Liver (tissue), 9 donors: ENCODE results near the gene SFXN3. TPM values are rescaled to one million over a fixed set of nuclear protein-coding genes. Genes with fewer than 3 reads are reported as not detected.

Experiments
- DNase-seq: peaks from one replicate; pipeline ENCODE4 v3.0.0-alpha.2; 2017; ENCODE audit warnings: low spot score
- H3K27ac ChIP-seq, 2 donors: one replicate each; pipeline ENCODE4 v1.7.0; 2013; ENCODE audit warnings: inconsistent platforms in 2 of 2, low read length in 2 of 2, control low read depth in 1 of 2, low read depth in 1 of 2, mild to moderate bottlenecking in 1 of 2
- H3K27me3 ChIP-seq, 4 donors: one replicate each; pipeline versions ENCODE4 v1.6.1 to v1.7.0; 2013; ENCODE audit warnings: low read length in 3 of 4, inconsistent platforms in 1 of 4, mild to moderate bottlenecking in 1 of 4, moderate library complexity in 1 of 4; ENCODE audit not compliant: control insufficient read depth in 4 of 4, insufficient read depth in 4 of 4
- H3K36me3 ChIP-seq, 4 donors: one replicate each; pipeline versions ENCODE4 v1.6.1 to v1.7.0; 2013; ENCODE audit warnings: low read length in 3 of 4, mild to moderate bottlenecking in 3 of 4, low read depth in 1 of 4, moderate library complexity in 1 of 4; ENCODE audit not compliant: control insufficient read depth in 4 of 4, insufficient read depth in 3 of 4
- H3K4me1 ChIP-seq, 4 donors: one replicate each; pipeline versions ENCODE4 v1.6.1 to v1.7.0; 2013; ENCODE audit warnings: low read length in 3 of 4, mild to moderate bottlenecking in 3 of 4, moderate library complexity in 1 of 4; ENCODE audit not compliant: control insufficient read depth in 4 of 4, insufficient read depth in 4 of 4
- H3K4me3 ChIP-seq, 3 donors: one replicate each; pipeline versions ENCODE4 v1.6.1 to v1.7.0; 2013; ENCODE audit warnings: low read length in 3 of 3, control low read depth in 1 of 3, low read depth in 1 of 3, mild to moderate bottlenecking in 1 of 3
- H3K9ac ChIP-seq, 2 donors: one replicate each; pipeline ENCODE4 v1.7.0; 2013; ENCODE audit warnings: low read length in 2 of 2, mild to moderate bottlenecking in 2 of 2, moderate library complexity in 2 of 2, control low read depth in 1 of 2, low read depth in 1 of 2
- H3K9me3 ChIP-seq, 4 donors: one replicate each; pipeline versions ENCODE4 v1.6.1 to v1.7.0; 2013; ENCODE audit warnings: low read length in 3 of 4; ENCODE audit not compliant: control insufficient read depth in 4 of 4
- ATF3 ChIP-seq: IDR thresholded peaks from 2 replicates; pipeline ENCODE4 v1.6.1; 2016; ENCODE audit warnings: antibody characterized with exemption
- EGR1 ChIP-seq, 2 donors: IDR thresholded peaks; 2 replicates each; pipeline ENCODE4 v1.6.1; 2016 to 2018; ENCODE audit warnings: antibody characterized with exemption in 2 of 2, low read depth in 2 of 2
- FOXA2 ChIP-seq: IDR thresholded peaks from 2 replicates; pipeline ENCODE4 v1.6.1; 2016; ENCODE audit warnings: antibody characterized with exemption
- GABPA ChIP-seq, 2 donors: IDR thresholded peaks in 1 of 2; conservative IDR thresholded peaks in 1 of 2; 2 replicates each; pipeline ENCODE4 v1.6.1; 2016; ENCODE audit warnings: antibody characterized with exemption in 2 of 2, mild to moderate bottlenecking in 1 of 2, moderate library complexity in 1 of 2
- MAX ChIP-seq: IDR thresholded peaks from 2 replicates; pipeline ENCODE4 v1.6.1; 2016; ENCODE audit warnings: antibody characterized with exemption
- NR2F2 ChIP-seq: IDR thresholded peaks from 2 replicates; pipeline ENCODE4 v1.6.1; 2016; ENCODE audit warnings: antibody characterized with exemption
- RAD21 ChIP-seq, 2 donors: IDR thresholded peaks; 2 replicates each; pipeline ENCODE4 v1.6.1; 2016; ENCODE audit warnings: antibody characterized with exemption in 2 of 2, mild to moderate bottlenecking in 2 of 2
- REST ChIP-seq: IDR thresholded peaks from 2 replicates; pipeline ENCODE4 v1.6.1; 2016; ENCODE audit warnings: antibody characterized with exemption, mild to moderate bottlenecking
- SP1 ChIP-seq: IDR thresholded peaks from 2 replicates; pipeline ENCODE4 v1.6.1; 2018; ENCODE audit warnings: antibody characterized with exemption, mild to moderate bottlenecking
- WGBS: extraction: QIAGEN DNeasy Blood & Tissue Kit; methylation state at CpG from one replicate; pipeline ENCODE4 v1.1.7; 2013; 5-methylcytosine and 5-hydroxymethylcytosine counted together
- polyA plus RNA-seq, 2 donors: library from polyadenylated mRNA; stranded (reverse) in 1 of 2; unstranded in 1 of 2; fragments of 200-250 nt in 1 of 2; fragments of >200 nt in 1 of 2; fragmentation: Nextera tagmentation in 1 of 2; extraction: Ambion mirVana in 1 of 2; gene quantifications; one replicate each; pipeline versions ENCODE4 v1.2.1 to v1.2.3, GENCODE V29; 2013 to 2015
- total RNA-seq, 2 donors: library from RNA; depleted of rRNA; stranded (reverse); fragments of >200 nt; gene quantifications; one replicate each; pipeline ENCODE4 v1.2.3, GENCODE V29; 2014
- TF ChIP-seq, protein P1 (sequence below): fragments of 150-350 bp; IDR thresholded peaks from 2 replicates; pipeline ENCODE4 v1.5.1; 2017; ENCODE audit warnings: improper control_type of control experiment, low read depth, low read length; ENCODE audit not compliant: missing input control
- donor health status: healthy.
- donor health status: healthy.
- donor health status: healthy.
- donor health status: healthy.
- donor health status: healthy.

The SFXN3 gene
- total and polyA plus RNA-seq, 4 donors: 1.7 to 11.1 (median 6.3) TPM

DNA sequence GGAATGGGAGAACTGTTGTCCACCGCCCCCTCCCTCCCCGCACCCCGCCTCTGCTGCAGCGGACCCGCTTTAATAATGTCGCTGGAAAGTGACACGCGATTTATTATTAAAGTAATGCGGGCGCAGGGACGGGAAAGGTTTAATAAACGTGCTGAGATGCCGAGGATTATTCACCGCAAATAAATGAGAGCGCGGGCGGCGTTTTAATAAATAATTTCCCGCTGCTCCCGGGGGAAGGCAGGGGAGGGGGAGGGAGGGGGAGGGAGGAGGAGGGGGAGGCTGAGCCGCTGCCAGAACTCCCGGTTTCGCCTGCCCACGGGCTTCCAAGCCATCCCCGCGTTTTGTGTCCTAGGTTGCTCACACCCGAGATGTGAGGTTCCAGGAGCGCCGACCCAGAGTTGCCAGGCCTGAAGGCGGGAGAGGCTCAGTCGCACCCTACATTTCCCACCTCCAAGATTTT, 35.9 kb downstream of the SFXN3 start:
- H3K36me3 ChIP-seq: no peaks in the 10 kb centered on the region
- H3K4me1 ChIP-seq: peaks cover 17 to 36% (median 22%) of the 10 kb centered on the region in 4 donors
- DNase-seq: no peak
- H3K4me3 ChIP-seq: peak overlapping the region in 1 of 3 donors; percentile 55
- H3K27ac ChIP-seq: no peak overlapping the region
- peak overlapping the region in 1 of 2 donors; percentile 19 for H3K9ac ChIP-seq
- TF ChIP-seq RAD21 (IDR thresholded peaks at IDR 0.05): no peak
- no peak for TF ChIP-seq FOXA2
- no peak for TF ChIP-seq ATF3
- TF ChIP-seq SP1: no peak
- TF ChIP-seq REST: no peak
- TF ChIP-seq MAX: no peak
- no peak for TF ChIP-seq NR2F2
- no peaks in the 10 kb centered on the region for H3K9me3 ChIP-seq
- 3% methylated on average over 31 of the region's 31 CpGs for WGBS
- H3K27me3 ChIP-seq: peaks cover 0 to 4% (median under 1%) of the 10 kb centered on the region in 4 donors

GRCh38 chr10:101067356-101068083, 36.5 kb downstream of the SFXN3 start:
- Histone ChIP-seq H3K9me3 (no peaks in the 10 kb centered on the region), H3K36me3 (no peaks in the 10 kb centered on the region), H3K4me3 (peak overlapping the region in 2 of 3 donors; percentile 31 to 55), H3K27me3 (peaks cover 0 to 4% (median under 1%) of the 10 kb centered on the region in 4 donors), H3K4me1 (peaks cover 11 to 30% (median 17%) of the 10 kb centered on the region in 4 donors), H3K27ac (no peak overlapping the region), H3K9ac (peak overlapping the region in 1 of 2 donors; percentile 19)
- WGBS: 2% methylated on average over 43 of the region's 43 CpGs
- DNase-seq: peak; percentile 83
- peak; percentile 83 to 90 for TF ChIP-seq RAD21 (IDR thresholded peaks at IDR 0.05)
- peak in 1 of 2 donors; percentile 28 for TF ChIP-seq GABPA (IDR thresholded peaks at IDR 0.05 in 1 of 2, conservative IDR thresholded peaks at IDR 0.05 in 1 of 2)
- no peak for TF ChIP-seq EGR1 (IDR thresholded peaks at IDR 0.05; ENCODE audit: low read depth in 2 of 2)
- TF ChIP-seq, protein P1, sequence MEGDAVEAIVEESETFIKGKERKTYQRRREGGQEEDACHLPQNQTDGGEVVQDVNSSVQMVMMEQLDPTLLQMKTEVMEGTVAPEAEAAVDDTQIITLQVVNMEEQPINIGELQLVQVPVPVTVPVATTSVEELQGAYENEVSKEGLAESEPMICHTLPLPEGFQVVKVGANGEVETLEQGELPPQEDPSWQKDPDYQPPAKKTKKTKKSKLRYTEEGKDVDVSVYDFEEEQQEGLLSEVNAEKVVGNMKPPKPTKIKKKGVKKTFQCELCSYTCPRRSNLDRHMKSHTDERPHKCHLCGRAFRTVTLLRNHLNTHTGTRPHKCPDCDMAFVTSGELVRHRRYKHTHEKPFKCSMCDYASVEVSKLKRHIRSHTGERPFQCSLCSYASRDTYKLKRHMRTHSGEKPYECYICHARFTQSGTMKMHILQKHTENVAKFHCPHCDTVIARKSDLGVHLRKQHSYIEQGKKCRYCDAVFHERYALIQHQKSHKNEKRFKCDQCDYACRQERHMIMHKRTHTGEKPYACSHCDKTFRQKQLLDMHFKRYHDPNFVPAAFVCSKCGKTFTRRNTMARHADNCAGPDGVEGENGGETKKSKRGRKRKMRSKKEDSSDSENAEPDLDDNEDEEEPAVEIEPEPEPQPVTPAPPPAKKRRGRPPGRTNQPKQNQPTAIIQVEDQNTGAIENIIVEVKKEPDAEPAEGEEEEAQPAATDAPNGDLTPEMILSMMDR: peak; percentile 94
